Tibial artery (tissue), 4 donors: ENCODE measurements around the gene NTN5.

Source experiments
- DNase-seq, 2 donors: peaks; one replicate each; pipeline ENCODE4 v3.0.0-alpha.2; 2019
- H3K27ac ChIP-seq, 2 donors: fragments of 200-600 bp; sonication (generic) in 1 of 2; 1 replicate in 1 of 2; 2 replicates in 1 of 2; pipeline ENCODE4 v1.5.1; 2018 to 2019; ENCODE audit warnings: mild to moderate bottlenecking in 1 of 2
- H3K27me3 ChIP-seq, 2 donors: fragments of 200-600 bp; sonication (generic) in 1 of 2; one replicate each; pipeline versions ENCODE4 v1.5.1 to v1.6.0; 2016 to 2019
- H3K36me3 ChIP-seq, 3 donors: fragments of 200-600 bp; sonication (generic) in 2 of 3; one replicate each; pipeline ENCODE4 v1.5.1; 2016 to 2019; ENCODE audit warnings: mild to moderate bottlenecking in 2 of 3
- H3K4me1 ChIP-seq, 4 donors: fragments of 200-600 bp; sonication (generic) in 2 of 4; 1 replicate in 3 of 4; 2 replicates in 1 of 4; pipeline ENCODE4 v1.5.1; 2016 to 2019
- H3K4me3 ChIP-seq, 2 donors: fragments of 200-600 bp; sonication (generic) in 1 of 2; 1 replicate in 1 of 2; 2 replicates in 1 of 2; pipeline ENCODE4 v1.5.1; 2018 to 2019; ENCODE audit warnings: mild to moderate bottlenecking in 2 of 2
- H3K9me3 ChIP-seq, 3 donors: fragments of 200-600 bp; sonication (generic) in 1 of 3; one replicate each; pipeline ENCODE4 v1.5.1; 2016 to 2019
- intact Hi-C: fragments of 100-400 bp; cut with DNase I; formaldehyde crosslinking; loops from one replicate; pipeline ENCODE4 v1.15.0; 2023; ENCODE audit warnings: low total_unique reads
- TF ChIP-seq, protein P1 (sequence below), 2 experiments: fragments of 200-600 bp in 1 of 2; fragments of 450-650 bp in 1 of 2; IDR thresholded peaks; one replicate each; pipeline ENCODE4 v1.5.1; 2017 to 2019; ENCODE audit warnings: antibody characterized with exemption in 2 of 2, mild to moderate bottlenecking in 1 of 2, moderate library complexity in 1 of 2

The NTN5 gene

GRCh38 chr19:48646722-48647216 lies 26.0 kb downstream of the NTN5 start:
- H3K9me3 ChIP-seq, result no peaks in the 10 kb centered on the region
- no peak for DNase-seq
- peak overlapping the region; percentile 57 to 64 for H3K4me3 ChIP-seq
- peak overlapping the region; percentile 86 to 88 for H3K27ac ChIP-seq
- TF ChIP-seq, protein P1, sequence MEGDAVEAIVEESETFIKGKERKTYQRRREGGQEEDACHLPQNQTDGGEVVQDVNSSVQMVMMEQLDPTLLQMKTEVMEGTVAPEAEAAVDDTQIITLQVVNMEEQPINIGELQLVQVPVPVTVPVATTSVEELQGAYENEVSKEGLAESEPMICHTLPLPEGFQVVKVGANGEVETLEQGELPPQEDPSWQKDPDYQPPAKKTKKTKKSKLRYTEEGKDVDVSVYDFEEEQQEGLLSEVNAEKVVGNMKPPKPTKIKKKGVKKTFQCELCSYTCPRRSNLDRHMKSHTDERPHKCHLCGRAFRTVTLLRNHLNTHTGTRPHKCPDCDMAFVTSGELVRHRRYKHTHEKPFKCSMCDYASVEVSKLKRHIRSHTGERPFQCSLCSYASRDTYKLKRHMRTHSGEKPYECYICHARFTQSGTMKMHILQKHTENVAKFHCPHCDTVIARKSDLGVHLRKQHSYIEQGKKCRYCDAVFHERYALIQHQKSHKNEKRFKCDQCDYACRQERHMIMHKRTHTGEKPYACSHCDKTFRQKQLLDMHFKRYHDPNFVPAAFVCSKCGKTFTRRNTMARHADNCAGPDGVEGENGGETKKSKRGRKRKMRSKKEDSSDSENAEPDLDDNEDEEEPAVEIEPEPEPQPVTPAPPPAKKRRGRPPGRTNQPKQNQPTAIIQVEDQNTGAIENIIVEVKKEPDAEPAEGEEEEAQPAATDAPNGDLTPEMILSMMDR (IDR thresholded peaks at IDR 0.05), result no peak
- H3K27me3 ChIP-seq, result no peaks in the 10 kb centered on the region
- intact Hi-C loops, result loop anchor here (2.0 to 10.0 kb wide), 3 partner anchors 26 to 348 kb away; partner anchors contain the start of genes GYS1, HSD17B14, NTN5 and RUVBL2
- no peaks in the 10 kb centered on the region for H3K36me3 ChIP-seq
- H3K4me1 ChIP-seq, result peaks cover 7 to 19% (median 14%) of the 10 kb centered on the region in 4 donors

DNA sequence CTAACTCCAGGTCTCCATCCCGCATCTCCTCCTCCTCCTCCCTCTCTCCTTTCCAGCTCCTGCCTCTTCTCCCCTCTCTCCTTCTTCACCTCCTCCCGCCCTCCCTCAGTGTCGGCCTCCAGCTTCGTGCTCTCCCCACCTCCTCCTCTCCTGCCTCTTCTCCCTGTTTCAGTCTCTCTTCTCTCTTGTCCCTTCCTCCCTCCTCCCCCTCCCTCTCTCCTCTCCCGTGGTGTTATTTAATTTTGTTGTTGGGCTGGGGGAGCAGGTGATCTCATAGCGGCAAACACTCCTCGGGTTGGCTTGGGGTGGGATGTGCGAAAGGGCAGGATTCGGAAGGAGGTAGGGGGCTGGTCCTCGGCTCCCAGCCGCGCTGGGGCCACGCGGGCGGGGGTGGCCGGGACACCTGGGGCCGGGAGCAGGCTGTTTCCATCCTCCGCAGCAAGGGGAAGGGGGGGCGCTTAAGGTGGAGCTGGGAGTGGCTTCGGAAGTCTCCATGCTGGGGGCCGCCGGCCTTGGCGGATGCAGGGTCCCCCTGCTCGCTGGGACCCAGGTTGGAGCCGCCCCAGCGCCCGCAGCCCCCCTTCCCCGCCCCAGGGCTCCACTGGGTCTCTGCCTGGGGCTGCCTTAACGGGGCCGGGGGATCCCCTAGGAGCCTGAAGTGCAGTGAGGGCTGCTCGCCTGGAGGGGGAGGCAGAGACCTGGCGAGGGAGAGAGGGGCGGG lies 26.7 kb downstream of the NTN5 start, which contains the start of gene CA11:
Gene CA11, minus strand, starts transcription at position 187 of the 721 bp plus-strand sequence. CDS start 555 bp downstream, outside the sequence.
- Histone ChIP-seq H3K4me1 (peaks cover 7 to 19% (median 14%) of the 10 kb centered on the region in 4 donors), H3K27ac (peak within 1 kb of the TSS; percentile 86 to 88), H3K4me3 (peak within 1 kb of the TSS; percentile 57 to 64), H3K36me3 (no peaks in the 10 kb centered on the region), H3K9me3 (no peaks in the 10 kb centered on the region), H3K27me3 (no peaks in the 10 kb centered on the region)
- intact Hi-C loops, result loop anchor here (2.0 to 10.0 kb wide), 3 partner anchors 27 to 349 kb away; partner anchors contain the start of genes GYS1, HSD17B14, NTN5 and RUVBL2
- peak; percentile 84 to 94 for DNase-seq
- TF ChIP-seq, protein P1 (IDR thresholded peaks at IDR 0.05), result peak; percentile 82 to 94

DNA sequence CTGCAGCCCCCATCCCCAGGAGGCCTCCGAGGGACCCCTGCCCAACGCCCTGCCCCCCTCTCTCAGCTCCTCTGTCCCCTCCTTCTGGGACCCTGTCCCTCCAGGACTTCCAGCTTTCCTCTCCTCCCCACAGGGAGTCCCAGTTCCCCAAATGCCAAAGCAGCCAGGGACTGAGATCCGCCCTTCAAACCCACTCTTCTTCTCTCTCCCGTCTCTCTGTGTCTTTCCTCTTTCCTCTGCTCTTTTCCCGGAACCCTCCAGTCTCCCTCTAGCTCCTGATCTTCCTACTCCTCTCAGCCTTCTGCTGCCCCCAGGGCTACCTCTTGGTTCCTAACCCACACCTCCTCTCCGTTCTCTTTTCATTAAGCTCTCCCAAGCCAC lies 27.2 kb downstream of the NTN5 start:
- Histone ChIP-seq H3K27me3 (no peaks in the 10 kb centered on the region), H3K9me3 (no peaks in the 10 kb centered on the region), H3K4me3 (peak overlapping the region; percentile 57 to 64), H3K27ac (peak overlapping the region; percentile 86 to 88), H3K36me3 (no peaks in the 10 kb centered on the region), H3K4me1 (peaks cover 7 to 19% (median 14%) of the 10 kb centered on the region in 4 donors)
- DNase-seq, result no peak
- TF ChIP-seq, protein P1 (IDR thresholded peaks at IDR 0.05), result no peak
- intact Hi-C loops, result loop anchor here (10.0 kb wide), 2 partner anchors 189 to 349 kb away; partner anchors contain the start of genes GYS1, HSD17B14 and RUVBL2

- H3K9me3 ChIP-seq, result no peaks in the 10 kb centered on the region
- no peaks in the 10 kb centered on the region for H3K36me3 ChIP-seq
- TF ChIP-seq, protein P1 (IDR thresholded peaks at IDR 0.05), result no peak
- H3K4me3 ChIP-seq, result peak overlapping the region; percentile 57 to 64
- intact Hi-C loops, result loop anchor here (10.0 kb wide), 2 partner anchors 190 to 350 kb away; partner anchors contain the start of genes GYS1, HSD17B14 and RUVBL2
- H3K27me3 ChIP-seq, result no peaks in the 10 kb centered on the region
- H3K27ac ChIP-seq, result peak overlapping the region; percentile 86 to 88
- H3K4me1 ChIP-seq, result peaks cover 7 to 19% (median 14%) of the 10 kb centered on the region in 4 donors
- DNase-seq, result peak; percentile 85 to 90
These were observed 27.8 kb downstream of the NTN5 start for GRCh38 chr19:48644839-48645619.

DNA sequence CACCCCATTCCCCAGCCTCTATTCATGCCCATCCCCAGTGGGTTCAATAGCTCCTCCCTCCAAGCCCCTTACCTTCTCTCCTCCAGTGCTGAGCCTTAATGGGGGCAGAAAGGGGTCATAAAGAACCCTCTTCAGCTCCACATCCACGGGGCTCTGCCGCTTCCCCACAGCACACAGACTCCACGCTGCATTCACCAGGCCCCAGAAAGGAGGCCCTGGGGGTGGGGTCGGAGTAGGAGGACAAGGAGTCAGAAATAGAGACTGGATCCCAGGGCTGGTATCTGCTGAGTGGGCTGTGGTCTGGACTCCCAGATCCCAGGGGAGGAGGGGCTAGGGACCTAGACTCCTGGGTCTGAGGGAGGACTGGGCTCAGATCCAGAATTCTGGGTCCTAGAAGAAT lies 28.5 kb downstream of the NTN5 start:
- intact Hi-C loops, result loop anchor here (10.0 kb wide), 2 partner anchors 190 to 350 kb away; partner anchors contain the start of genes GYS1, HSD17B14 and RUVBL2
- TF ChIP-seq, protein P1 (IDR thresholded peaks at IDR 0.05), result no peak
- Histone ChIP-seq H3K36me3 (no peaks in the 10 kb centered on the region), H3K4me3 (peak overlapping the region; percentile 57 to 64), H3K9me3 (no peaks in the 10 kb centered on the region), H3K27me3 (no peaks in the 10 kb centered on the region), H3K27ac (no peak overlapping the region), H3K4me1 (peaks cover 7 to 19% (median 17%) of the 10 kb centered on the region in 4 donors)
- DNase-seq, result no peak
